ENCODE data around the gene PHOSPHO2.

GRCh38 chr2:169721016-169721415, 26.7 kb downstream of the PHOSPHO2 start:
- TF ChIP-seq CTCF (optimal IDR thresholded peaks at IDR 0.05 in 1 of 3, IDR thresholded peaks at IDR 0.05 in 1 of 3, conservative IDR thresholded peaks at IDR 0.05 in 1 of 3; ENCODE audit: extremely low read depth in 1 of 3, insufficient read depth in 2 of 3, low read length in 3 of 3) = no peak
- TF ChIP-seq EZH2 (IDR thresholded peaks at IDR 0.05; ENCODE audit: low read length) = no peak
